Stimulated activated CD4-positive, alpha-beta T cell treated with anti-CD3 and anti-CD28 coated beads, Interleukin-4, amount 100 ng/mL, for 4 hours (primary cell): Measurements from ENCODE around the gene POU3F2.

Experiments
- DNase-seq, 2 experiments: peaks; one replicate each; pipeline ENCODE4 v3.0.0-alpha.2; 2020

Gene POU3F2

DNA sequence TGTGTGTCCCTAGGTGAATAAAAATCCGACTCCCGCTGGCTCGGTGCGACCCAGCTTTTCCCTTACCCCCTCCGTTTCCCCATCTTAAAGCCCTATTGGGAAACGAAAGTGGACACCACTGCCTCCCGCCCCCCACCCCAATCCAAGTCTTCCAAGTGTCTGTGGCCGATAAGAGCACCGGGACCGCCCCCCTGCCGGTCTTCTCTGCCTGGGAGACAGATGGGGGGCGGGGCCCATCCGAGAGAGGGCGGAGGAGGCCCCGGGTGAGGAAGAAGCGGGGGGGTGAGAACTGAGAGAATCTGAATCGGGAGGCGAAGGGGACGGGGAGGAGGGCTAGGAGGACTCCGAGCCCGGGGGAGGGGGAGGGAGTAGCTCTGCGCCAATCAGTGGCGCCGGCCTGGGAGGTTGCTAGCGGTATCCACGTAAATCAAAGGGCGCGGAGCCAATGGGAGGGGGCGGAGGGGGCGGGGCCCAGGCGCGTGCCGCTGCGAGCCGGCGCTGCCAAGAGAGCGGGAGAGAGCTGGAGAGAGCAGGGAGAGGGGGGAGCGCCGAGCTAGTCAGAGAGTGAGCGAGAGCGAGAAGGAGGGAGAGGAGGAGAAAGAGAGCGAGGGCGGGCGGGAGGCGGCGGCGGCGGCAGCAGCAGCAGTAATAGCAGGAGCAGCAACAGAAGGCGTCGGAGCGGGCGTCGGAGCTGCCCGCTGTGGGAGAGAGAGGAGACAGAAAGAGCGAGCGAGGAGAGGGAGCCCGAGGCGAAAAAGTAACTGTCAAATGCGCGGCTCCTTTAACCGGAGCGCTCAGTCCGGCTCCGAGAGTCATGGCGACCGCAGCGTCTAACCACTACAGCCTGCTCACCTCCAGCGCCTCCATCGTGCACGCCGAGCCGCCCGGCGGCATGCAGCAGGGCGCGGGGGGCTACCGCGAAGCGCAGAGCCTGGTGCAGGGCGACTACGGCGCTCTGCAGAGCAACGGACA is at the start of gene POU3F2:
TSS of gene POU3F2 (plus strand) at position 515 of the 972 bp plus-strand sequence. CDS start at position 815, 300 bp downstream.
- peak; percentile 67 to 68 for DNase-seq

DNA sequence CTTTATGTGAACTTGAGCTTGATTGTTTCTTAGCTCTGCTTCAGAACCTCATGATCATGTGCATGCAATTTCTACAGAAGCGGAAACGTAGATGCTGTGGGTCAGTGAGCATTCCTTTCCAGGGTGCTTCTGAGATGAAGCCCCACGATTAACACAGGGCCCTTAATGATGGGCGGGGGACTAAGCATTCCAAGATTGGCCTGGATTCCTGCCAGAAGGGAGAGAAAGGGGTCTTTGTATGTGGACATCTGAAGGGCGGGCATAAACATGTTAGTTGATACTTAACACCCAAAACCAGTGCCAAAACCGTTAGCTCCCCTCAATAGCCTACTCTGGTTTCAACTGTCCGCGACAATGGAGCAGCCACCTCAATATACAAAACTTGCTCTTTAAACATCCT is 46.9 kb upstream of the POU3F2 start:
- DNase-seq, result no peak

DNA sequence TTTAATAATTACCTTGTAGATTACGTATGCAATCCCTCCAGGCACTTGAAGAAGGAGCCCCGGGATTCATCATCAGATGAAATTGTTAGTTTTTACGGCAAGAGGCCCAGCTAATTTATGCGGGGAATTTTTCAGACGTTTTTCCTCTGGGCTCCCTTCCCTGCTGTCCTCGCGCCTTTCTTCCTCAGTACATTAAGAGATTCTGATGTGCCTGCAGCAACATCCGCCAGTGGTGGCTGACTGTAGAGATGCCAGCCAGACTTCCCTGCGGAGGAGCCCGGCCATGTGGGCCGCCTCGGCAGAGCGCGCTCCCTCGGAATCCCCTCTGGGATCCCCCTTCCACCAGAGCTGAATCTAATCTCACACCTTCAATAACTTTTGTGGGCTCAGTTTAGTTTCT is 46.4 kb upstream of the POU3F2 start:
- DNase-seq, result no peak

DNA sequence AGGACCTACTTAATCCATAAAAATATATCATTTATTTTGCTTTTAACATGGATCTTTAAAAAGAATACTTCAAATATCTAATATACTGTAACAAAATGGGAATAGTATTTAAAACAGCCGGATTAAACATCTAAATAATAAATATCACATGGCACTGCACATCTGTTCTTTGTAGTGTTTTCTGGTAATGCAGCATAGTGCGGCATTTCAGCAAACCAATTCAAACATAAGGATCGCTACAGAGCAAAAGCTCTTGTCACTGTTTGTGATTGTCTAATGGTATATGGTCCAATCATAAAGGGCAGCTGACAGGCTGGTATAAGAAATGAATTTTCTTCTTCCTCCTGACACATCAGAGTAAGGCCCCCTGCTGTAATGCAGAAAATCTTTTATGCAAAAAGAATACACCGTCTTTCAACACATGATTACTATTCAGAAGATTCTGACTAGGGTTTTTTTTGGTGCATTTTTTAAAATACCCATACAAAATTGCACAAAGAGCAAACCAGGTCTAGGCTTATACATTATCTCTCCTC is 40.0 kb upstream of the POU3F2 start:
- no peak for DNase-seq

DNA sequence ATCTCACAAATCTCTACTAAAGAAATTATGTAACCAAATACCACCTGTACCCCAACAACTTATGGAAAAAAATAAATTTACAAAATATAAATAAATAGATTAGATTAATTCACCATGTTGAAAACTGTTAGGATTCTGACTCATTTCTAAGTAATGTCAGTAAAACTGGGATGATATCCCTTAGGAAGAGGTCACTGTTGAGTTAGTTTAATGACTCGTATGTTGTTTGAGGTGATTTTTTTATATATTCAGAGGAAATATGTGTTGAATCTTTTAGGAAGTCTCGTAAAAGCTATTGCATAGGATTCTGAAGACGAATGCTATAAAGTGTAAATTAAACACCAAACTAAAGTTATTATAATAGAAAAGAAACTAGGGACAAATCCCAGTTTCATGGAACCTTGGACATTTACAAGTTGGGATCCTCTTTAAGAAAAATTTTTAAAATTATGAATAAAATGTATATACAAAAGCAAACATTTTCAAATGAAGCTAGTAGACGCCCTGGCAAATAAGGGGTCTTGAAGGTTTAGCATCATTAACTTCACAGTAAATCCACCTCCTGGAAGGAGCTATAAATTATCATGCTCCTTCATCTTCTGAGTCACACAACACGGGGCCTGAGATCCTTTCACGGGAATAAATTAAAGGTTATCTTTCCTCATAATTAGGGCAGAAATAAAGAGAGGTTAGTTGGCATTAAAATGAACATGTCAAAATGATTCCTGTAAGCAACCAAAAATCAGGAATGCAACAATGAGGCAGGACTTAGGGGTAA is 37.0 kb upstream of the POU3F2 start:
- no peak for DNase-seq

DNA sequence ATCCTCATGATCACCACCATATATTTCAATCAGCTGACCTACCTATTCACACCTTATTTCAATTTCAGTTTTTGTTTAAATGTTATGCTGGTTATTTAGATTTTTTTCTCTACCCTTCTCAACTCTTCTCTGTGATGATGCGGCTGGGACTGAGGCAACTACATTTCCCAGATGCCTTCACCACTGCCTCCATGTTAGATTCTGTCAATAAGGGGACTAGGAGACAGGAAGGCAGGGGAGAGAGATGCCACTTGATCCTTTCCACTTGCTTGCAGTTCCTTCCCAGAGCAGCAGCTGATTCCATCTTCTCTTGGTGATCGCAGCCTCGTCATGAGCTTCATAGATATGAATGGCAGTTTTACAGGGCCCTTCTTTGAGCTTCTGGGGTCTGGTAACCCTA is 33.5 kb upstream of the POU3F2 start:
- DNase-seq, result no peak

DNA sequence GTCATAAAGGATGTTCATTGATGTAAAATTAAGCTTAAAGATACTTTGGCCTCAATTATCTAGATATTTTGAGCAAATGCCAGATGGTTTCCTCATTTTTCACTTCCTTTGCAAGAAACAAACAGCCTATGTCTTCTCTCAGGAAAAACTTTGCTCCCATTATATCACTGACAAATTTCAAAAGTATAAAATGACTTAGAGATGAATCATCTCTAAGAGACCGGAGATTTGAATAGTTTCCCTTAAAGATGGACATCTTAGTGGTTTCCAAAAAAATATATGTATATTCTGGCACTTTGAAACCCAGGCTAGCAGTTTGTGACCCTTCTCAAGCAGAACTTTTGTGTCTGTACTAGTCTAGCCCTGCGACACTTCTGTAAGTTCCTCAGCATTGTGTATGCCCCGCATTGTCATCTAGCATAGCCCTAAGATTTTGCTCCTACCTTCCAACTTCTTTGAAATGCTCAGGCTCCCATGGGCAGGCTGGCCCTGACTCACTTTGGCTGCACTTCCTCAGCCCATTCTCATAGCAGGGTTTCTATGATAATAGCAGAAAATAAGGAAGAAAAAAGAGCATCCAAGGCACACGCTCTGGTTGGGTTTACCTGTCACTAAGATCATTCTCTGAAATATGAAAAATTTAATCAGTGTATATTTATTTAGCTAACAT is 25.7 kb upstream of the POU3F2 start:
- DNase-seq, result no peak

DNA sequence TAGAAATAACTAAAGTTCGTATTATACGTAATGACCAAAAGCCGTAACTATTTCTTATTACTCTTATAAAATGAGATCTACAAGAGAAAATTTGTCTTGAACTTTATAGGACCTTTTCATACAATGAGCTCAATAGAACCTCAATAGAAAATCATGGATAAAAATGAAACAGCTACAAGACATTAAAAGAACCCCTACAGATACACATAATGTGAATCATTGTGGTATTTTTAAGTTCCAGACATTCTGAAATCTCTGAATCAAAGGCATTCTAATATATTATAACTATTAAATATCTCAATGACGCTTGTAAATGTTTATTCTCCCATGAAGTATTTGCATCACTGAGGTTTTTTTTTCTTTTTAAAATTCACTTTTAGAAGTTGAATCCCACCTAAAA is 22.2 kb upstream of the POU3F2 start:
- DNase-seq, result no peak

DNA sequence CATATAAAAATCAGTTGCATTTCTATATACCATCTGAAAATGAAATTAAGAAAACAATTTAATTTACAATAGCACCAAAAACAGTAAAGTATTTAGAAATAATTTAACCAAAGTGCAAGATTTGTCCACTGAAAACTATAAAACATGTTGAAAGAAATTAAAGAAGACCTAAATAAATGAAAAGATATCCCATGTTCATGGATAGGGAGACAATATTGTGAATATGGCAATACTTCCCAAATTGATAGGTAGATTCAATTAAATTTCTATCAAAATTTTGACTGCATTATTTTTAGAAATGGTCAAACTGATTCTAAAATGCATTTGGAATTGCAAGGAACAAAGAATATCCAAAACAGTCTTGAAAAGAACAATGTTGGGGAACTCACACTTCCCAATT is 17.6 kb upstream of the POU3F2 start:
- no peak for DNase-seq

DNA sequence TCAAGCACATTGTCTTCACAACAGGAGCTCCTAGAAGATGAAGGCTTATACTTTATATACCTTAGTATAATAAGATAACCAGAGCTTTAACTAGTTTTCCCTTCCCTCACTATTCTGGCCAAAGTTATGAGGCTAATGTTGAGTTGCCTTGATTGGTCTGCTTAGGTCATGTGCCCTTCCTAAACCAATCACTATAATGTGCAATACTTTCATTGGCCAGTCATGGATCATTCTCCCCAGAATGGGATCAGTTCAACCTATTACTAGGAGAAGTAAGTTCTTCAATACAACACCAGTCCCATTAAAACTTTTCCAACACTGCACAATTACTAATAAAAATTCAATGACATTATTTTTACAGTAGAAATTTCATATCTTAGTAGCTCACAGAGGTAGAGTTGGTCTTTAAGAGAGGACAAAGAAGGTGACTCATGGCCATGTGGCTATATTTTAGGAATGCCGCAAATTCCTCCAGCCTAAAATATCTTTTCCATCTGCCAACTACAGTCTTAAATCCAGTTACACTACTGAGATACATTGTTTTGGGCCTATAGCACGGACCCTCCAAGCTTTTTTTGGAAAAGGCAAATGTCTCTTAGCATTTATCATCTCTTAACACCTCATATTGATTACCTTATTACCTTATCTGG is 12.5 kb upstream of the POU3F2 start:
- DNase-seq, result no peak

DNA sequence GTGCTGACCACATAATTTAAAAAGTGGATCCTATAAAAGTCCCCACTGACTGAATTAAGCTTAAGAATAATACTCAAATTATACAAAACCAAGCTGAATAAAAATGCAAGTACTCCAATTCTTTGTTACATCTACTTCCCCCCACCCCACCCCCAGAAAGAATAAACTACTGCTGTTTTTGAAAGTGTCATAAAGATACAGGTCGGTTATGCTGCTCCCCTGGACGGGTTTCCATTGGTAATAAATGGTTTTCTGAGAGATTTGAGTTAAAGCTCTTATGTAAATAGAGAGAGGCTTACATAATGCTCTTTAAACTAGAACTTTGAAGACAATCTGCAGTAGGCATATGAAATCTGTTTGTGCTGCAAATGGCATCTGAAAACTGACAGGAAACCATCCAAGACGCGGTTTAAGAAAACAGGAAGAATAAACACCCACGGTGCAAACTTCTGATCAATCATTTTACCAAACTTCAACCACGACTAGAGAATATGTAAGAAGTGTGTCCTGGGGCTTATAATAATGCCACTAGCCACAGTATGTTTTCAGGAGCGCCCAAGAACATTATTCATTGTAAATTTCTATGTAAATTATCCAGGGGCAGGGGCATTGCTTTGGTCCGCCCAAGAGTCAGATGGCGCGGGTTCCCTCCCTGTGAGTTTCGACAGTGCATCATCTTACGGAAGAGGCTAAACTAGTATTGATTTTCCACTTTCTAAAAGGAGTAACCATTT is 10.8 kb upstream of the POU3F2 start:
- no peak for DNase-seq

DNA sequence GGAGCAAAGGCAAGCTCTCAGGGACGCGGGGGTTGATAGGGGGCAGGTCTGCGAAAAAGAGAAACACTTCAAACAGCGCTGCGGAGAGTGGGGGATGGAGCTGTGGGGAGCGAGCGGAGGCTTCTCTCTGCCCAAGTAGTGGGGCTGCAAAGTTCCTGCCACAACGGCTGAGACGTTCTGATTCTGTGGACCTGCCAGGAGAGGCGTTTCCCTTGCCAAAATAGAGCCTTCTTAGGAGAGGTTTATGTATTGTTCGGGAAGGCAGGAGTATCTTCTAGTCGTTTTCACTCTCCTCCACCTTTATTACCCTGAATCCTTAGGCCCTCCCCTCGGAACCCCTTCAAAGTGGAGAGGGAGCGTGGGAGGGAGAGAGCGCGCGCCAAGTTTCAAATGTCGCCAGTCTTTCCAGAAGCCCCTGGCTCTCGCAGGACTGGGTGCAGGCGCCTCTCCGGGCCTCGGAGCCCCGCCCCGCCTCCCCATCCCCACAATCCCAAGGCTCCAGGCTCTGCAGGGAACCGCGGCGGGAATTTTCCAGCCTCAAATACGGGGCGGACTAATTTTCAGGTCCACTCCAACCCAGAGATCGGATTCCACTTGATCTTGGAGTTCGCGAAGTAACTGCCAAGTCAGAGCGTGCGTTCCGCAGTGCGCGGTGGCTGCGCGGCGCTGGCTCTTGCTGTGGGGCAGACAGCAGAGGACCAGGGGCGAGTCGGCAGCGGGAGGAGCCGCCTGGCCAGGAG is 10.0 kb upstream of the POU3F2 start:
- no peak for DNase-seq

DNA sequence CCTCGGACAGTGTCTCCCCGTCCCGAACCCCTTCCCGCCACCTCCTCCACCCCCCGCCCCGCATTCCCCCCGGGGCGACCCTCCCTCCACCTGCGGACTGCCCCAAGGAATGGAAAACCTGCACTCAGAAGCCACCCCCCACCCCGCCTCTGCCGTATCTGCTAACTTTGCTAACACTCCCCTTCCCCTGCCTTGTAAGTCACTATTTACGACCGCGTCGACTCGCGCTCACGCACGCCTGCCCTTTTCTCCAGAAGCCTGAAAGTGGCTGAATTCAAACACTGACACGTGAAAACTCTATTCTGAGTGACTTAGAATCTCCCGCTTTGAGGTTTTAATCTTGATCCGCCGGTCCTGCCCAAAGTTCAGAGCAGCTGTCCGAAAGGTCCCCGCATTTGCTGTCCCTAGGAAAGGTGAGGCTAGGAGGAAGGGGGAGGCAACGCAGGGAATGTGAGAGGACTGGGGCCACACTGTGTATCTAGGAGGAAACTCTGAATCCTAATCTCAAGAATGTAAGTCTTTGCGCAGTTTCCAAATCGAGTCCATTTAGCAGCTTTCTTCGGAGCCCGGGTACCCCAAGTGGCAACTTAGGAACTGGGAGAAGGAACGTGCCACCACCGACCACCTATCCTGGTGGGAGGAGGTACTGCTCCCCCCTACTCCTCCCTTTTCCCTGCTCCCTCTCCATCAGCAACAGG is 9.3 kb upstream of the POU3F2 start:
- no peak for DNase-seq

DNA sequence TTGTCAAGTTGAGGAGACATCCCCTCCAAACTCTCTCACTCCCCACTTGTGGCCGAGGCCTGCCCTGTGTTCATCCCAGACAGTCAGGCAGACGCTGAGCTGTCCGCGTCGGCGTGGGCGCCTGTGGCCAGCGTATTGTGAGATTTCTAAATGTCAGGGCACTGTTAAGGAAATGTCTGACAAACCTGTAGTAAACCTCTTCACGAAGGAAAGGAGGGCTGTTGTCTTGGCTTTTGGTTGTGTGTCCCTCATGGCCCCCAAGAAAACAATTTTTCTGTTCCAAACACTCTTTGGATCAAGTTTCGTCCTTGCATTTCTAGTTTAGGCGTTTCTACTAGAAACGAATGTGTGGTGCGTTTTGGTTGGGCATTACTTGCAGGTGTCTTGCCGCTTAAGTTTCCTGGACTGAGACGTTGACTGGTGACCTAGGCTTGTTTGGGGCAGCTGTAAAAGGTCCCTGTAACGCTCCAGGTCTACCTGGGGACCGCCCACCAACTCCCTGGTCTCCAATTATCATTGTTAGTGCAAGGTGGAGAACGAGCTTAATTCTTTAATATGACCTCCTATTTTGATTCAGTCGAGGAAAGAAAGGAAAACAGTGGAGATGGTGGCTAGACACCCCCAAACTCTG is 8.7 kb upstream of the POU3F2 start:
- no peak for DNase-seq

DNA sequence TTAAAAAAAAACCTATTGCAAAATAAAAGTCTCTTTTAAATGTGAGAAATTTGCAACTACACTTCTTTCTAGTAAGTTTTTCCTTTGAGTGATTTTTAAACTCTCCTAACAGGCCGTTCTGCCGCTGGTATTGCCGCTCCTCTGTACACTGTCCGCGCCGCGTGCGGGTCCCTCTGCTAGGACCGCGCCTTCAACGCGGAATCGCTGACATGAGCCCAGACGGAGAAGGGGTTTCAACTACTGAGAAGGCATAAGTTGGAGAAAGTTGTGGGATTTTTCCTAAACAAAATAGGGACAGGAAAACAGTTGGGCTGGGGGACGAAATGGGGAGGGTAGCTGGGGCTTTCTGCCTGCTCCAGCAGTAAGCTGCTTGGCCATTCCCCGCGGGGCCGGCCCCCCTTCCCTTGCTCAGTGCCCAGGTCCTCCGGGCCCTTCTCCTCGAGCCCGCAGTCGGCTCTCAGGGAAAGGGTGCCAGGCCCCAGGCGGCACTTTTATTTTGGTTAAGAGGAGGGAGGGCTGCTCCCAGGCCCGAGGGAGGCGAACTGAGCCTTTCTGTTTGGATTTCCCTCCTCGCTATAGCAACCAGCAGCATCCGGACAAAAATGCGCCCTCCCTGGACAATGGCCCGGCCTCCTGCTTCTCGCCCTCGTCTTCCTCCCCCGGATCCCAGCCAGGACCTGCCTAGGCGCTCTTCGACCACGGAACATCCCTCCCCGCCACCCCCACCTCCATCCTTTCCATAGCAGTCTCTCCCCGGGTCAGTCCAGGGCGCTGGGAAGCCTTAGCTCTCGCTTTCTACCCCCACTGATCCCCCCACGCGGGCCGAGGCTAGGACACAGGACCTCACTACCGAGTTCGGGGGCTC is 6.8 kb upstream of the POU3F2 start:
- DNase-seq, result no peak

DNA sequence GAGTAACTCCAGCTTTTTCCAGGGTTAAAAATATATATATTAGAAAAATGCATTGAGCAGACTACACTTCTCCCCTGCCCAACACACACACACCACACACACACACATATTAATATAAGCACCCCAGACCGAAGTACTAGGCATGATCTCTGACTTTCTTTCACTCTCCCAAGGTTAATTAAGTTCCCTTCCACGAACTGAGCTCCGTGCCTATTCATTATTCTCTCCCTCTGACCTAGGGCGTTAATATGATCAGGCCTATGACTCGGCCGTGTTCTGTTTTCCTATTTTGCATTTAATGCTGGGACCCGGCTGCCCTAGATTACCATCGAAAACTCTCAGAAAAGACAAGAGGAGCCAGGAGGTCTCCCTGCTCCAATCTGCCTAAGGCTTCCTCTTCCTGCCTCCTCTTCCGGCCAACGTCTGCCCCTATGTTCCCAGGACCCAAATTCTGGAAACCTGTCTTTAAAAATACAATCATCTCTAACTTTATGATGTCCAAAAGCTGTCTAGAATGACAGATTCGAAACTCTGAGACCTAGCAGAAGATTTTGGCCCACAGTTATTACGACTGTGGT is 6.1 kb upstream of the POU3F2 start:
- no peak for DNase-seq

DNA sequence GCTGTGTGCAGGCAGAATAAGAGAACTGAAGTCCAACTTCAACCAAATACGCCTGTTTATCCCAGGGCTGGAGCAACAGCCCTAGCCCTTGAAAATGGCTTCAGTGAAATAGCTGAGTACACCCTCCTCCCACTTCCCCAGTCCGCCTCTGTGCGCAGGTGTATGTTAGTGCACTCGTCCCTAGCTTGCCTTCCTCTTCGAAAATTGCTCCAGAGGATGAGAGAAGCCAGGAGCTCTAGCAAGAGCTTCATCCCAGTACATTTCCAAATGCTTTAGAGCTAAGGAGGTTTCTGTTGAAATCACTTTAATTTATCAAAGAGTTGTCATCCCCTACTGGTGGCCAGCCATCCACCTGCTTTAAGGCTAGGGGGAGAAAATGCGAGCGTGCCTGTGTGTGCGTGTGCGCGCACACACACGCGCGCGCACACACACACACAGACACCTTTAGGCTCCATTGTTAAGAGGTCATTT is 5.4 kb upstream of the POU3F2 start:
- no peak for DNase-seq

DNA sequence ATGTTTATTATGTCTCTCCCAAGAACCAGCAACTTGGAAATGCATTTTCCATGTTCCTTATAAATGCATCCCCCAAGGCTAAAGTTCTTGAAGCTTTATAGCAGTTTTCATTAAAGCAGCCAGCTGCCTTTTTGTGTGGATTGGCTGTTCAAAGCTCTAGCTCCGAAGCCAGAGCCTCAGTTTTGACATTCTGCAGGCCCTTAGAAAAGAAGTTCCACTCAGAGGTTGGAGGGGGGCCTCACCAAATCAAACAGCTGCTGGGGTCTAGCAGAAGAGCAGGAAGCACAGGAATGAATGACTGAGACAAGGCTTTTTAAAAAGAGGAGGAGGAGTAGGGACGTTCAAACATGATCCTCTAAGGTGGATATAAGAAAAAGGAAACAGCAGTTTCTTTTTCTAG is 4.2 kb upstream of the POU3F2 start:
- no peak for DNase-seq
